Choroid plexus epithelial cell (primary cell): ENCODE data around the gene NDNF.

Source experiments
- DNase-seq: peaks from one replicate; pipeline ENCODE4 v3.0.0-alpha.2; 2010; ENCODE audit warnings: low read depth
- H3K4me3 ChIP-seq: 2 replicates; pipeline ENCODE4 v1.5.1; 2011; ENCODE audit warnings: low read depth, mild to moderate bottlenecking, control low read depth, low read length, moderate library complexity
- TF ChIP-seq, protein P1 (sequence below): conservative IDR thresholded peaks from 2 replicates; pipeline ENCODE4 v1.5.1; 2011; ENCODE audit warnings: low read depth, mild to moderate bottlenecking, control low read depth, inconsistent platforms, low read length, moderate library complexity

Gene NDNF

DNA sequence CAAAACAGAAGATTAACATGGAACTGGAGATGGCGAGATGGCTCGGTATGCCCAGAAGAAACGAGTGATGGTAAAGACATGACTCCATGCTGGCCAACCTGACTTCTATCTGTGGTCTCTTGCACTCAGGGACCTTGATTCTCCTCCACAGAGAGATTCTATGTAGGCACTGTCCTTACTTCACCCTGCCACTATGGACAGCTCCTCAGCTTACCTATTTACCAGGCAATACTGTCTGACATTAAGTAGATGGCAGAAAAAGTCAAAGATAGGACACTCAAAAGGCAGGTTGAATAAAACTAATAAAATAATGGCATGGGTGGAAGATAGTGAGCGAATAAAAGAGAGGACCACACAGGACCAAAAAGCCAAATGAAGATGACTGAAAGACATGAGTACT is 35.2 kb upstream of the NDNF start:
- H3K4me3 ChIP-seq = no peak overlapping the region
- TF ChIP-seq, protein P1, sequence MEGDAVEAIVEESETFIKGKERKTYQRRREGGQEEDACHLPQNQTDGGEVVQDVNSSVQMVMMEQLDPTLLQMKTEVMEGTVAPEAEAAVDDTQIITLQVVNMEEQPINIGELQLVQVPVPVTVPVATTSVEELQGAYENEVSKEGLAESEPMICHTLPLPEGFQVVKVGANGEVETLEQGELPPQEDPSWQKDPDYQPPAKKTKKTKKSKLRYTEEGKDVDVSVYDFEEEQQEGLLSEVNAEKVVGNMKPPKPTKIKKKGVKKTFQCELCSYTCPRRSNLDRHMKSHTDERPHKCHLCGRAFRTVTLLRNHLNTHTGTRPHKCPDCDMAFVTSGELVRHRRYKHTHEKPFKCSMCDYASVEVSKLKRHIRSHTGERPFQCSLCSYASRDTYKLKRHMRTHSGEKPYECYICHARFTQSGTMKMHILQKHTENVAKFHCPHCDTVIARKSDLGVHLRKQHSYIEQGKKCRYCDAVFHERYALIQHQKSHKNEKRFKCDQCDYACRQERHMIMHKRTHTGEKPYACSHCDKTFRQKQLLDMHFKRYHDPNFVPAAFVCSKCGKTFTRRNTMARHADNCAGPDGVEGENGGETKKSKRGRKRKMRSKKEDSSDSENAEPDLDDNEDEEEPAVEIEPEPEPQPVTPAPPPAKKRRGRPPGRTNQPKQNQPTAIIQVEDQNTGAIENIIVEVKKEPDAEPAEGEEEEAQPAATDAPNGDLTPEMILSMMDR = no peak
- no peak for DNase-seq

DNA sequence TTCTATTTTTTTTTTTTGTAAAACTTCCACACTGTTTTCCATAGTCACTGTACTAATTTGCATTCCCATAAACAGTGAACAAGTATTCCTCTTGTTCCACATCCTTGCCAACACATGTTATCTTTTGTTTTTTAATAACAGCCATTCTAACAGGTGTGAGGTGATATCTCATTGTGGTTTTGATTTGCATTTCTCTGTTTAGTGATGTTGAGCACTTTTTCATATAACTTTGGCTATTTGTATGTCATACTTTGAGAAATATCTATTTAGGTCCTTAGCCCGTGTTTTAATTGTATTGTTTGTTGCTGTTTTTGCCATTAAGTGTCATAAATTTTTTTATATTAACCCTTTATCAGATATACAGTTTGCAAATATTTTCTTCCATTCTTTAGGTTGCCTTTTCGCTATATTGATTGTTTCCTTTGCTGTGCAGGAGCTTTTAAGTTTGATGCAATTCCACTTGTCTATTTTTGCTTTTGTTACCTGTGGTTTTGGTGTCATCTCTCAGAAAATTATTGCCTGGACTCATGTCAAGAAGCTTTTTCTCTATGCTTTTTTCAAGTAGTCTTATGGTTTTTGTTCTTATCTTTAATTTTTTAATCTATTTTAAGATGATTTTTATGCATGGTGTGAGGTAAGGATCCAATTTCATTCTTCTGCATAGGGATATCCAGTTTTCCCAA is 27.9 kb upstream of the NDNF start:
- no peak overlapping the region for H3K4me3 ChIP-seq
- DNase-seq = no peak
- TF ChIP-seq, protein P1 = no peak

DNA sequence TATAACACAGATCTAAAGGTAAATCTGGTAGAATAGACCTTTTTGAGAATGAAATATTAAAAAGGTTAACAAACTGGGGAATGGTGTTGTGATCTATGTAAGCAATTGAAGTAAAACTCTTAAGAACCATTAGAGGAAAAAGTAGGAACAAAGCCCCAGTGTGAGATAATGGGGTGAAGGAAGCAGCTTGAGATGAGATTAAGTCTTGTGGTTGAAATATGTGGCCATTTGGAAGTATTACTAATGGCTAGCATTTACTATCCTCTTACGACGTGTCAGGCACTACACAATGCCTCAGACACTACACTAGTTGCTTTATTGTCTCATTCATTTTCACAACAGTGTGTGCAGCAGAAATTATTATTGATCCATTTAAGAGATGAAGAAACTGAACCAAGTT is 25.9 kb upstream of the NDNF start:
- no peak for DNase-seq
- no peak overlapping the region for H3K4me3 ChIP-seq
- TF ChIP-seq, protein P1 = no peak

DNA sequence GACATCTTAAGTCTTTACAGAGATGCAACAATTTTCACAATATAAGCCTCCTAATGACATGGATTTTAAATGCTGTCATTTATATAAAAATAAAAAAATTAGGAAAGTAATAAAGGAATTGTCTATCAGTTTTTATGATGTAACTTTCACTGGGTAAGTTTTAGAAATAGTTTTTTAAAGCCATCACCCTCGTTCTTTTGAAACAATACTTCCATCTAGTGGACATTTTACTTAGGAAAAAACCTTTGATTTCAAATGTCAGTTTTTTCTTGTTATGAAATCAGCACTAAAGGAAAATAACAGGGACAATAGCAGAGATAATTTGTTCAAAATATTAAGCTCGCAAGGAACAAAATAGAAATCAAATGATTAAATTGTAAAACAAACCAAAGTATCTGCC is 24.3 kb upstream of the NDNF start:
- DNase-seq = peak; percentile 66
- H3K4me3 ChIP-seq = no peak overlapping the region
- TF ChIP-seq, protein P1 = peak; percentile 53

DNA sequence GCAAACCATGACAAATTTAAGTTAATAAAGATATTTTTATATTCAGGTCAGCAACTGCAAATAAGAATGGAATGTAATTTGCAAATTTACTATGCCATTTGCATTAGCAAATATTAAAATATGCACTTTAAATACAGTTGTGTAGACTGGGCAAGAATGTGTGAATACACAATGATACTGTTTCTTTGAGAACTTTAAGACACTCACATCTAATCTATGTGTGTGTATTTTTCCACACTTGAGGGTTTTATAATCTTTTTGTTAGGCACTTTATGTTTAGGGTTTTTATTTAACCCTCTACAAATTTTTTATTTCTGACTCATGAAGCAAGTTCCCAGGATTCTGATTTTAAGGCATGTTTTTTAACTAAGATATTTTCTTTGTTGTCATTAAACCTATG is 23.9 kb upstream of the NDNF start:
- no peak overlapping the region for H3K4me3 ChIP-seq
- DNase-seq = no peak
- TF ChIP-seq, protein P1 = no peak

DNA sequence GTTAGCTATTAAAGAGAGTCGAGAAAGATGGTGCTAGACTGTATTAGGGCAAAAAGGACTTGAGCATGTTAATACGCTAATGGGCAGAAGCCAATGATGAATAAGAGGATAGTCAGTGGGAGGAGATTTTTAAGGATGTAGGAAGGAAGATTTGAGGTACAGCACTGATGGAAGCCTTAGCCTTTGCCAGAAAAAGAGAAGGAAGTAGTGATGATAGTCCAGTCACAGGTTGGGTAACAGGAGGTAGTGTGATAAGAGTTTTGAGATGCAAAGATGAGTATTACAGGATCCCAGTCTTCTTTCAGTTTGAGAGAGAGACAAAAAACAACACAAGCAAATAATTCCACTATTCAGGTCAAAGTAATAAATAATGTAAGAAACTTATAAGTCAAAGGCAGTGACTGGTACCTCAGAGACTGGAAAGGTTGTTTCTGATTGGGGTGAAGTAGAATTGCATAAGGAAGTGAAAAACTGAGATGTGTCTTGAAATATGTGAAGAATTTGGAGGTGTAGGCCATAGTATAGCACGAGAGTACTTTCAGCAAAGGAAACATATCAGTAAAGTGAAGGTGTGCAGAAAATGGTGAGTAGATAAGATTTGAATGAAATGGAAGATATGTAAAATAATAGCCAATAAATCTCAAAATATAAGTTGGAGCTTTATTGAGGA is 22.1 kb upstream of the NDNF start:
- H3K4me3 ChIP-seq = no peak overlapping the region
- TF ChIP-seq, protein P1 = no peak
- DNase-seq = no peak

DNA sequence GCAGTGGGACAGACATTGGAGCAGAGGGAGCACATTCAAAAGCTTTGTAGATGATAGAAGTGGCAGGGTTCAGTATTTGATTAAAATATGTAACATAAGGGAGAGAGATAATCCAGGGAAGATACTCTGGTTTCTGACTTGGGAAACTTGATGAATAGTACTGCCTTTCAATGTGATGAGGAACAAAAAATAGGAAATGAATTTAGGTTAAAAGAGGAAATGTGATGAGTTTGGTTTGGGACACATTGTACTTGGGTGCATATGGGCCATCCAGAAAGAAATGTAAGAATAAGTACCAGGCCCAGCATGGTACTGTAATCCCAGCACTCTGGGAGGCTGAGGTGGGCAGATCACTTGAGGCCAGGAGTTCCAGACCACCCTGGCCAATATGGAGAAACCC is 20.9 kb upstream of the NDNF start:
- no peak for DNase-seq
- no peak overlapping the region for H3K4me3 ChIP-seq
- TF ChIP-seq, protein P1 = no peak
